HL-60 (cell line): ENCODE measurements around the gene TMEM165.
A peak's percentile ranks its signal among the peaks of the same experiment; 100 is the strongest.

Experiments
- DNase-seq, 2 experiments: peaks; one replicate each; pipeline ENCODE4 v3.0.0-alpha.2; 2010 to 2020; ENCODE audit warnings: low read depth in 1 of 2, low spot score in 1 of 2
- H3K27ac ChIP-seq: fragments of 250-450 bp; sonication (Bioruptor Pico); replicated peaks from 2 replicates; pipeline ENCODE4 v1.5.1; 2020; ENCODE audit warnings: mild to moderate bottlenecking, moderate library complexity
- H3K27me3 ChIP-seq: fragments of 250-450 bp; sonication (Bioruptor Pico); 2 replicates; pipeline ENCODE4 v1.5.1; 2021; ENCODE audit warnings: mild to moderate bottlenecking, moderate library complexity; ENCODE audit not compliant: insufficient read depth, poor library complexity, severe bottlenecking
- H3K4me3 ChIP-seq: replicated peaks from 2 replicates; pipeline ENCODE4 v1.5.1; 2011; ENCODE audit warnings: mild to moderate bottlenecking, control low read depth, low read length; ENCODE audit not compliant: insufficient read depth
- CTCF ChIP-seq: IDR thresholded peaks from one replicate; pipeline ENCODE4 v1.5.1; 2011; ENCODE audit warnings: low read length, control low read depth, inconsistent platforms; ENCODE audit not compliant: insufficient read depth
- GABPA ChIP-seq: IDR thresholded peaks from 2 replicates; pipeline ENCODE4 v1.6.1; 2012; ENCODE audit warnings: low read depth
- POLR2AphosphoS5 ChIP-seq: IDR thresholded peaks from 2 replicates; pipeline ENCODE4 v1.6.1; 2012; ENCODE audit warnings: low read depth
- REST ChIP-seq: IDR thresholded peaks from 2 replicates; pipeline ENCODE4 v1.6.1; 2012; ENCODE audit warnings: low read depth; ENCODE audit not compliant: insufficient replicate concordance
- SPI1 ChIP-seq: IDR thresholded peaks from 2 replicates; pipeline ENCODE4 v1.6.1; 2012; ENCODE audit warnings: low read depth, mild to moderate bottlenecking, borderline replicate concordance

Gene TMEM165

GRCh38 chr4:55442541-55442940 lies 46.8 kb downstream of the TMEM165 start:
- no peak for DNase-seq
- TF ChIP-seq GABPA (no peak), SPI1 (no peak), POLR2AphosphoS5 (no peak), CTCF (no peak), REST (no peak)
- Histone ChIP-seq H3K27me3 (no peaks in the 10 kb centered on the region), H3K27ac (no peak overlapping the region), H3K4me3 (no peak overlapping the region)

GRCh38 chr4:55444827-55445226 lies 49.1 kb downstream of the TMEM165 start:
- no peak overlapping the region for H3K4me3 ChIP-seq
- no peak for DNase-seq
- no peaks in the 10 kb centered on the region for H3K27me3 ChIP-seq
- no peak overlapping the region for H3K27ac ChIP-seq
- TF ChIP-seq GABPA (no peak), CTCF (no peak), POLR2AphosphoS5 (no peak), SPI1 (no peak), REST (no peak)

- TF ChIP-seq POLR2AphosphoS5 (no peak), GABPA (no peak), CTCF (no peak), SPI1 (no peak), REST (no peak)
- H3K27ac ChIP-seq, result no peak overlapping the region
- no peak overlapping the region for H3K4me3 ChIP-seq
- DNase-seq, result peak in 1 of 2 experiments; percentile 29
- H3K27me3 ChIP-seq, result no peaks in the 10 kb centered on the region
Measured at GRCh38 chr4:55445921-55446577, 50.3 kb downstream of the TMEM165 start.
